ENCODE measurements around the gene FCHSD1.

Gene FCHSD1

DNA sequence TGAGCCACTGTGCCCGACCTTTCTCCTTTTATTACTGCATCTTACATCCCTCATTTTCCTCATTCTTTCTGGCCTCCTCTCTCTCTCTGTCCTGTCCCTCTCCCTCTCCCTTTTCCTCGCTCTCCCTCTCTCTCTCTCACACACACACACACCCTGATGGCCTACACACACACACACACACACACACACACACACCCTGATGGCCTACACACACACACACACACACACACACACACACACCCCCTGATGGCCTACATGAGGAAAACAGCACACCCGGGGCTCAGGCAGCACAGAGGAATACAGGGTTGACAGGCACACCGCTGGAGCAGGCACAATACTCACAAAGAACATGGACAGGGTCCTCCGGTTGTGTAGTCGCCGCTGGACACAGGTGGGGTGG lies 3.8 kb upstream of the FCHSD1 start:
- TF ChIP-seq, protein P1, sequence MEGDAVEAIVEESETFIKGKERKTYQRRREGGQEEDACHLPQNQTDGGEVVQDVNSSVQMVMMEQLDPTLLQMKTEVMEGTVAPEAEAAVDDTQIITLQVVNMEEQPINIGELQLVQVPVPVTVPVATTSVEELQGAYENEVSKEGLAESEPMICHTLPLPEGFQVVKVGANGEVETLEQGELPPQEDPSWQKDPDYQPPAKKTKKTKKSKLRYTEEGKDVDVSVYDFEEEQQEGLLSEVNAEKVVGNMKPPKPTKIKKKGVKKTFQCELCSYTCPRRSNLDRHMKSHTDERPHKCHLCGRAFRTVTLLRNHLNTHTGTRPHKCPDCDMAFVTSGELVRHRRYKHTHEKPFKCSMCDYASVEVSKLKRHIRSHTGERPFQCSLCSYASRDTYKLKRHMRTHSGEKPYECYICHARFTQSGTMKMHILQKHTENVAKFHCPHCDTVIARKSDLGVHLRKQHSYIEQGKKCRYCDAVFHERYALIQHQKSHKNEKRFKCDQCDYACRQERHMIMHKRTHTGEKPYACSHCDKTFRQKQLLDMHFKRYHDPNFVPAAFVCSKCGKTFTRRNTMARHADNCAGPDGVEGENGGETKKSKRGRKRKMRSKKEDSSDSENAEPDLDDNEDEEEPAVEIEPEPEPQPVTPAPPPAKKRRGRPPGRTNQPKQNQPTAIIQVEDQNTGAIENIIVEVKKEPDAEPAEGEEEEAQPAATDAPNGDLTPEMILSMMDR (IDR thresholded peaks at IDR 0.05; ENCODE audit: borderline replicate concordance, extremely low read depth, low read length, poor library complexity, severe bottlenecking) = no peak
- TF ChIP-seq EZH2 (IDR thresholded peaks at IDR 0.05; ENCODE audit: borderline replicate concordance, low read depth, low read length, severe bottlenecking) = no peak
- Histone ChIP-seq H4K20me1 (ENCODE audit: insufficient read depth, low read length) (no peaks in the 10 kb centered on the region), H3K4me2 (ENCODE audit: insufficient read depth, low read length) (no peak overlapping the region), H3K9ac (ENCODE audit: low read depth, low read length) (no peak overlapping the region), H3K9me3 (ENCODE audit: insufficient read depth, low read length, severe bottlenecking) (no peaks in the 10 kb centered on the region), H3K27me3 (ENCODE audit: insufficient read depth, low read length, poor library complexity) (peaks cover 4% of the 10 kb centered on the region), H3K4me1 (ENCODE audit: insufficient read depth, low read length) (no peaks in the 10 kb centered on the region), H3K4me3 (ENCODE audit: low read depth in 1 of 2, low read length in 2 of 2) (no peak overlapping the region), H3K27ac (ENCODE audit: low read length) (no peak overlapping the region), H3K36me3 (ENCODE audit: insufficient read depth, low read length) (no peaks in the 10 kb centered on the region), H3K79me2 (ENCODE audit: insufficient read depth, low read length) (no peaks in the 10 kb centered on the region), H2AFZ (ENCODE audit: low read depth, low read length) (no peak overlapping the region)
- no peak for DNase-seq
- 0 out of 3 replicates have a peak, but pooled peaks have one; percentile 17 for ATAC-seq (ENCODE audit: insufficient read depth, low read depth)

DNA sequence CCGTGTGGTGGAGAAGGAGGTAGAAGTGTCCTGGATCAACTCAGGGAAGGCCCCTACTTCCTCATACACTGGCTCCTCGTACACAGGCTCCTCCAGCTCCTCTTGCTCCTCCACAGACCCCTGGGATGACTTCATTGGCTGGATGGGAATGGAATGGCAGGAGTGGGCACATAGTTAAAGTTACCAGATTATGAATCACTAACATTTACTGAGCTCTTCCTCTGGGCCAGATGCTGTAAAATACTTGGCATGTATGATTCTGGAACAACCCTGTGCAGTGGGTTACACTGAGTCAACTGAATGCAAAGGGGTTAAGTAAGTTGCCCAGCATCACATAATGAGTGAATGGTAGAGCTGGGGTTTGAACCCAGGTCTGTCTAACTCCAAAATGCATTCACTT lies 3.1 kb upstream of the FCHSD1 start:
- Histone ChIP-seq H2AFZ (ENCODE audit: low read depth, low read length) (no peak overlapping the region), H3K9ac (ENCODE audit: low read depth, low read length) (no peak overlapping the region), H3K4me1 (ENCODE audit: insufficient read depth, low read length) (no peaks in the 10 kb centered on the region), H3K4me3 (ENCODE audit: low read depth in 1 of 2, low read length in 2 of 2) (no peak overlapping the region), H3K36me3 (ENCODE audit: insufficient read depth, low read length) (no peaks in the 10 kb centered on the region), H3K79me2 (ENCODE audit: insufficient read depth, low read length) (no peaks in the 10 kb centered on the region), H3K4me2 (ENCODE audit: insufficient read depth, low read length) (no peak overlapping the region), H3K27me3 (ENCODE audit: insufficient read depth, low read length, poor library complexity) (peaks cover 4% of the 10 kb centered on the region), H3K27ac (ENCODE audit: low read length) (no peak overlapping the region), H3K9me3 (ENCODE audit: insufficient read depth, low read length, severe bottlenecking) (no peaks in the 10 kb centered on the region), H4K20me1 (ENCODE audit: insufficient read depth, low read length) (no peaks in the 10 kb centered on the region)
- DNase-seq (no peak), ATAC-seq (ENCODE audit: insufficient read depth, low read depth) (no peak)
- TF ChIP-seq, protein P1 (IDR thresholded peaks at IDR 0.05; ENCODE audit: borderline replicate concordance, extremely low read depth, low read length, poor library complexity, severe bottlenecking) = no peak
- TF ChIP-seq EZH2 (IDR thresholded peaks at IDR 0.05; ENCODE audit: borderline replicate concordance, low read depth, low read length, severe bottlenecking) = no peak

DNA sequence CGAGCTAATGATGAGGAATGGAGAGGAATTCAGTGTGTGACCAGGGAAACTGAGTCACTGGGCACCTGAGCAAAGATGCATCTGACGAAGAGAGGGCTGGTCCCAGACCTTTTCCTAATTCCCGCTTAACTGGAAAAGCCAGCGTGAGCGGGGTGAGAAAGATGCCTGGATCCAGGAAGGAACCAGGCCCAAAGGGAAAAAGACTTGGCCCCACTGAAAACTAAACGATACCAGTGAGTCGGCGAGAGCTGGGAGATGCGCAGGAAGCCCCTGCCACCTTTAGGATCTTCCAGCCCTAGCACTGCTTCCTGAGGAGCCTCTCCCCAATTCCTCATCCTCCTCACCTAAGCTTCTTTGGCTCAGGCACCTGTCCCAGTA lies 499 bp upstream of the FCHSD1 start:
- Histone ChIP-seq H3K9me3 (ENCODE audit: insufficient read depth, low read length, severe bottlenecking) (no peaks in the 10 kb centered on the region), H3K4me3 (ENCODE audit: low read depth in 1 of 2, low read length in 2 of 2) (no peak overlapping the region), H2AFZ (ENCODE audit: low read depth, low read length) (no peak overlapping the region), H3K27me3 (ENCODE audit: insufficient read depth, low read length, poor library complexity) (peaks cover 4% of the 10 kb centered on the region), H3K36me3 (ENCODE audit: insufficient read depth, low read length) (no peaks in the 10 kb centered on the region), H3K4me2 (ENCODE audit: insufficient read depth, low read length) (no peak overlapping the region), H3K79me2 (ENCODE audit: insufficient read depth, low read length) (no peaks in the 10 kb centered on the region), H3K4me1 (ENCODE audit: insufficient read depth, low read length) (no peaks in the 10 kb centered on the region), H3K9ac (ENCODE audit: low read depth, low read length) (no peak overlapping the region), H3K27ac (ENCODE audit: low read length) (no peak overlapping the region), H4K20me1 (ENCODE audit: insufficient read depth, low read length) (no peaks in the 10 kb centered on the region)
- DNase-seq (no peak), ATAC-seq (ENCODE audit: insufficient read depth, low read depth) (no peak)
- TF ChIP-seq, protein P1 (IDR thresholded peaks at IDR 0.05; ENCODE audit: borderline replicate concordance, extremely low read depth, low read length, poor library complexity, severe bottlenecking) = no peak
- no peak for TF ChIP-seq EZH2 (IDR thresholded peaks at IDR 0.05; ENCODE audit: borderline replicate concordance, low read depth, low read length, severe bottlenecking)

DNA sequence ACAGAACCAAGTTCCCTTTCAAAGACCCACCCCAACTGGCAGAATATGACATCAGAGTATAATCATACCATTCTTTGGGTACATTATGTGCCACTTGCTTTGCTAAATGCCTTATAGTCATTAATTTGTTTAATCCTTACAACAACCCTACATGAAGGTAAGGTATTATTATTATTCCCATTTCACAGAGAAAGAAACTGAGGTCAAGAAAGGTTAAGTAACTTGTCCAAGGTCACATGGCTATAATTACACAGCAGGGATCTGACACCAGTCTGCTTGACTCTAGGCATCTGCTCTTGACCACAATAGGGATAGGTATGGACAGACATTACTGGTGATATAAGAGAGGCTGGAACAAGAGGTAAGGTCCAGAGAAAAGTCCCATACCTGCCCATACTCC lies 1.2 kb downstream of the FCHSD1 start:
- Histone ChIP-seq H3K9me3 (ENCODE audit: insufficient read depth, low read length, severe bottlenecking) (no peaks in the 10 kb centered on the region), H3K9ac (ENCODE audit: low read depth, low read length) (no peak overlapping the region), H2AFZ (ENCODE audit: low read depth, low read length) (no peak overlapping the region), H3K79me2 (ENCODE audit: insufficient read depth, low read length) (no peaks in the 10 kb centered on the region), H3K36me3 (ENCODE audit: insufficient read depth, low read length) (no peaks in the 10 kb centered on the region), H3K4me2 (ENCODE audit: insufficient read depth, low read length) (no peak overlapping the region), H3K4me3 (ENCODE audit: low read depth in 1 of 2, low read length in 2 of 2) (no peak overlapping the region), H3K27me3 (ENCODE audit: insufficient read depth, low read length, poor library complexity) (peaks cover 4% of the 10 kb centered on the region), H3K4me1 (ENCODE audit: insufficient read depth, low read length) (no peaks in the 10 kb centered on the region), H4K20me1 (ENCODE audit: insufficient read depth, low read length) (no peaks in the 10 kb centered on the region), H3K27ac (ENCODE audit: low read length) (no peak overlapping the region)
- no peak for TF ChIP-seq EZH2 (IDR thresholded peaks at IDR 0.05; ENCODE audit: borderline replicate concordance, low read depth, low read length, severe bottlenecking)
- TF ChIP-seq, protein P1 (IDR thresholded peaks at IDR 0.05; ENCODE audit: borderline replicate concordance, extremely low read depth, low read length, poor library complexity, severe bottlenecking) = no peak
- DNase-seq (no peak), ATAC-seq (ENCODE audit: insufficient read depth, low read depth) (no peak)
